Neural cell (in vitro differentiated cells): ENCODE data around the gene STK32B.

ENCODE experiments used
- CTCF ChIP-seq: fragments of 450-650 bp; IDR thresholded peaks from 2 replicates; pipeline ENCODE4 v1.5.1; 2014; ENCODE audit warnings: antibody characterized with exemption, mild to moderate bottlenecking, moderate library complexity; ENCODE audit not compliant: poor library complexity, severe bottlenecking
- EZH2 ChIP-seq: fragments of 200-600, 300-800 bp; shearing (Covaris generic), sonication (generic); IDR thresholded peaks from 2 replicates; pipeline ENCODE4 v1.6.1; 2014; ENCODE audit warnings: antibody characterized with exemption, low read length, borderline replicate concordance, mild to moderate bottlenecking; ENCODE audit not compliant: insufficient read depth, poor library complexity, severe bottlenecking

GRCh38 chr4:5469861-5470260 is 418.6 kb downstream of the STK32B start:
- TF ChIP-seq EZH2 (no peak), CTCF (no peak)
